Fibroblast of villous mesenchyme (primary cell): ENCODE measurements around the gene AXIN2. TPM values are rescaled to one million over a fixed set of nuclear protein-coding genes. Genes with fewer than 3 reads are reported as not detected.

ENCODE experiments used
- DNase-seq: peaks from one replicate; pipeline ENCODE4 v3.0.0-alpha.2; 2010; ENCODE audit warnings: low read depth
- H3K4me3 ChIP-seq: 2 replicates; pipeline ENCODE4 v1.5.1; 2011; ENCODE audit warnings: low read depth, mild to moderate bottlenecking, low read length
- CTCF ChIP-seq: IDR thresholded peaks from 2 replicates; pipeline ENCODE4 v1.5.1; 2012; ENCODE audit warnings: low read depth, mild to moderate bottlenecking, low read length; ENCODE audit not compliant: insufficient read depth
- total RNA-seq: library from RNA; depleted of rRNA; stranded (reverse); fragments of >200 nt; gene quantifications from 2 replicates; pipeline ENCODE4 v1.2.3, GENCODE V29; 2012

Gene AXIN2
- total RNA-seq, 1 donor, result 1.3 TPM

GRCh38 chr17:65522751-65523404 is 38.6 kb downstream of the AXIN2 start:
- TF ChIP-seq CTCF, result no peak
- no peak for DNase-seq
- H3K4me3 ChIP-seq, result no peak overlapping the region

DNA sequence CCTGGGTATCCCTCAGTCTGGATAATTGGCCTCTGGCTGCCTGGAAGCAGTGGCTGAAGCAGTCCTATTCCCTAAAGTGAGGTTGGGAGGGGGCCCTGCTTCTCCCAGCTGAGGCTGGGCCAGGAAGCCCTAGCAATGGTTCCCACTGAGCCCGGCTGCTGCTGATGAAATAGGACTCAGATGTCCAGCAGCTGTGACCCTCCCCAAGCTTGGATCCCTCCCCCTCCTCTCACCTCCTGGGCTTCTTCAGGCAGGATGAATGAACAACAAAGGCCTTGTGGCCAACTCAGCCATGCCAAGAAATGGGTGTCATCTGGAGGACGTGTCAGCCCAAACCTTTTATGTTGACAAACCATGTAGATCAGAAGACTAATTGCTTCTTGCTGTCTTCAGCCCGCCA is 42.0 kb downstream of the AXIN2 start:
- no peak for TF ChIP-seq CTCF
- no peak for DNase-seq
- no peak overlapping the region for H3K4me3 ChIP-seq

DNA sequence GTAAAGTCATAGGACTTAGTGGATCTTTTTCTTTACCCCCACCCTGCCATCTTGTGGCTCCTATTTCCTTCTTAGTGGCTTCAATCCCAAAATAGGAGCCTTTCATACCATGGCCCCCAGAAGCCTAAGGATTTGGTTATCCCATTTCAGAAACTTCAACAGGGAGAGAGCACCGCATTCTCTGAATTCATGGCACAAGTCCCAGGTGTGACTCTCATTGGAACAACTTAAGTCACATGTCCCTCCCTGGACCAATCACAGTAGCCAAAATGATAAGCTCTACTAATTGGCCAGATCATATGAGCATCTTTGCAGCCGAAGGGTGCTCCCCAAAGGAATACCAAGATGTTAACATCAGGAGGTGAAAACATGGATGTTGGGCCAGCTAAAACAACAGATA is 43.2 kb downstream of the AXIN2 start:
- no peak for DNase-seq
- no peak for TF ChIP-seq CTCF
- H3K4me3 ChIP-seq, result no peak overlapping the region

GRCh38 chr17:65515959-65516948 is 45.2 kb downstream of the AXIN2 start:
- DNase-seq, result peak; percentile 77
- TF ChIP-seq CTCF, result no peak
- H3K4me3 ChIP-seq, result no peak overlapping the region

- TF ChIP-seq CTCF, result no peak
- H3K4me3 ChIP-seq, result no peak overlapping the region
- DNase-seq, result no peak
Measured at GRCh38 chr17:65515512-65515911, 45.9 kb downstream of the AXIN2 start.

- DNase-seq, result no peak
- TF ChIP-seq CTCF, result no peak
- no peak overlapping the region for H3K4me3 ChIP-seq
Measured at GRCh38 chr17:65514541-65514940, 46.9 kb downstream of the AXIN2 start.
